HG03135 (cell line): Measurements from ENCODE around the gene MACF1.
A peak's percentile ranks its signal among the peaks of the same experiment; 100 is the strongest.

Source experiments
- ATAC-seq: cut with Tn5 transposase; IDR thresholded peaks from one replicate; pipeline ENCODE4 v1.9.1; 2021; ENCODE audit warnings: mild to moderate bottlenecking, moderate library complexity; ENCODE audit not compliant: unreplicated experiment

The MACF1 gene

GRCh38 chr1:39213511-39214002 lies 9.1 kb downstream of the MACF1 start:
- ATAC-seq = no peak

- ATAC-seq = no peak
Observed at GRCh38 chr1:39214021-39214713, 9.7 kb downstream of the MACF1 start.

GRCh38 chr1:39214714-39214997 lies 10.2 kb downstream of the MACF1 start:
- ATAC-seq = peak; percentile 5

DNA sequence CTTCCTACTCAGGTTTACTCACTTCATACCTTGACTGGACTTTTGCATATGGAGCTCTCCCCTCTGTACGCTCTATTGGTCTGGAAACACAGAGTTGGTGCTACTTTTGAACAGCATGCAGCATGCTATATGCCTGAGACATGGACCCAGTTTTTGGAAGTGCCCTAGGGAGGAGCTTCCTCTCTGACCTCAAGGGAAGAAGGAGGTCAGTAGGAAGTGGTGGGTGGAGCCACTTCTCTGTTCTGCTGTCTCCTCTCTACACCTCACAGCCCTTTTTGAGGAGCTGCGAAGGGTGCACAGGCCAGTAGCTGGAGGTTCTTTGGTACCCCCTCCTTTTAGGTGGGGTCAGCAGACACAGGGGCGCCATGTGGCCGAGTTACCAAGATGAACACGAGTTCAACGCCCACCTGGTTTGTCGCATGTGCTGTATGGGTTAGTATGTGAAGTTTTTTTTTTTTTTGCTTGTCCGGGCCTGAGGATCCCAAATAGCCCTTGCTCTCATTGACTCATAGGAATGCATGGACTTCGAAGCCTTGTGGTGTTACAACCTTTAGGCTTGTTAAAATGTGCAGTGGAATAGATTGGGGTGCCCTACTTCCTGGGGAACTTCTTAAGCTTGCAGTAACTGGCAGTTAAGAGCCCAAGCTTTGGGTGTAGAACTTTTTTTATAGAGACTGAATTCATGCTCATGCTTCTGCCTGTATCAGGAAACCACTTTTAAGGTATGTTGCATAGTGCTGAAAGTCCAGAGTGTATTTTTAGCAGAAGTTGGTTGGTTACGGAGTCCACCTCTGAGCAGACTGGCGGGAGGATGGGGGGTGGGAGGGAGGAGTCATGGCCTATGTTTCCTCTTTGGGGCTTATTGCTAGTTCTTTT lies 10.7 kb downstream of the MACF1 start:
- peak; percentile 67 for ATAC-seq

DNA sequence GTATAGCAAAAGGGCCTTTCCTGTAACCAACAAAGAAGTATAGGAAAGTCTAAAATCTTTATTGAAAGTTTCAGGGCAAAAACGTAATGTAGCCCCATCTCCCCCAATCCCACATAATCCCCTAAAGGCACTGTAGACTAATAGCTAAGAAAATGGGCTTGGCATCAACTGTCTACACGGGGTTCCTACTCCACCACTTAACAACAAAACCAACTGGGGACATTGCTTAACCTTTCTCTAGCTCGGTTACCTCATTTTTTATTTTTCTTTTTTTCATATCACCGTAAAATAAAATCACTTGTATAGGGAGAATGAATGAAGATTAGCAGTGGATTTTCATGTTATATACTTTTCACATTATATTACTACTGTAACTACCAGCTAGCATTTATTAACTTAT lies 12.3 kb downstream of the MACF1 start:
- ATAC-seq = no peak

DNA sequence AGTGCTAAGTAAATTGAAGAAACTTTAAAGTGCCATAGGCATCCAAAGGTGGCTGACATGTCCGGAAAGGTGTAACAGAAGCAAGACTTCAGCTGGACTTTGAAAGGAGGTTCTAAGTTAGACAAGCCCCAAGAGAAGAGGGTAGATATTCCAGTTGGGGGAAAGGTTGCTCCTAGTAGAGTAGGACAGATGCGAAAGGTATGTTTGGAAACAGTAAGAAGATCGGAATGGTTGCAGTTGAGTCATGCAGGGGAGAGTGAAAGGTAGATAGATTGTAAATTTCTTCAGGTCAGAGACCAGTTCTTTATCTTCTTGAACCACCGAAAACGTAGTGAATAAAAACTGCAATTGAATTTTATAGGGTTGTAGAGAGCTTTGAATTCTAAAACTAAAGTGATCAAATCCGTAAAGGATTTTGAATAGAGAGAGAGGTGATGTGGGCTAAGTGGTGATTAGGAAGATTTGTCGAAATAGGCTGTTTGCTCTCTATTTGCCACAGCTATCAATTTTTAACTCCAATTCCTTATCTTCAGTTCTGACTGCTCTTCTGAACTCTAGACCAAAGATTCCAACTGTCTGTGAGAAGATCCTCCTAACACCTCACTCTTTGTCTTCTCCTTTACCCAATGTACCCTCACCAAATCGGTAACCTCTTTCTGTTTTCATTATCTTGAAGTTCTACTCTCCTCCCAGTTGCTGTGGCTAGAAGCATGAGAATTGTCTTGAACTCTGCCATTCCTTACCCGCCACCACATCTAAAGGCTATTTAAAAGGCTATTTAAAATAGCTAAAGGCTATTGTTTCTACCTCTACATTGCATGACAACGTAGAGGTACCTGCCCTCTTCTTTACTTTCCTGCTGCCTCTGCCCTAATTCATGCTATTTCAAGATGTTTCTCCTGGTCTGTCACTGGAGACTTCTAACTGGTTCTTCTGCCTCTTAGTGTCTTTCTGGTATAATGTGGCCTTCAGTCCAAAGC lies 16.7 kb downstream of the MACF1 start:
- no peak for ATAC-seq

- no peak for ATAC-seq
Observed at GRCh38 chr1:39224295-39224829, 19.9 kb downstream of the MACF1 start.

DNA sequence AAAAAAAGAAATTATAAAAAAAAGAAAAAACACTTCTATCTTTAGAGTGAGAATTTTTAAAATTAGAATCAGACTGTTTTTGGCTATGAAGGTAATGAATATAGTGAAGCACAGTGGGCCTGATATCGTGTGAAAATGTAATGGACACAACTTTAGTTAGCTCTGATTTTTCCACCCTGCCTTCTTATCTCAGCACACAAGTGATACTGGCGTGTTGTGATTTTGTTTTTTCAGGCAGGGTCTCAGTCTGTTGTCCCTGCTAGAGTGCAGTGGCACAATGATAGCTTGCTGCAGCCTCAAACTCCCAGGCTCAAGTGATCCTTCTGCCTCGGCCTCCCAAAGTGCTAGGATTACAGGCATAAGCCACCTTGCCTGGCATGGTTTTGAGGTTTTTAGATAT lies 22.3 kb downstream of the MACF1 start:
- ATAC-seq = no peak

GRCh38 chr1:39228252-39228651 lies 23.8 kb downstream of the MACF1 start:
- ATAC-seq = no peak

GRCh38 chr1:39229504-39229903 lies 25.0 kb downstream of the MACF1 start:
- ATAC-seq = no peak

DNA sequence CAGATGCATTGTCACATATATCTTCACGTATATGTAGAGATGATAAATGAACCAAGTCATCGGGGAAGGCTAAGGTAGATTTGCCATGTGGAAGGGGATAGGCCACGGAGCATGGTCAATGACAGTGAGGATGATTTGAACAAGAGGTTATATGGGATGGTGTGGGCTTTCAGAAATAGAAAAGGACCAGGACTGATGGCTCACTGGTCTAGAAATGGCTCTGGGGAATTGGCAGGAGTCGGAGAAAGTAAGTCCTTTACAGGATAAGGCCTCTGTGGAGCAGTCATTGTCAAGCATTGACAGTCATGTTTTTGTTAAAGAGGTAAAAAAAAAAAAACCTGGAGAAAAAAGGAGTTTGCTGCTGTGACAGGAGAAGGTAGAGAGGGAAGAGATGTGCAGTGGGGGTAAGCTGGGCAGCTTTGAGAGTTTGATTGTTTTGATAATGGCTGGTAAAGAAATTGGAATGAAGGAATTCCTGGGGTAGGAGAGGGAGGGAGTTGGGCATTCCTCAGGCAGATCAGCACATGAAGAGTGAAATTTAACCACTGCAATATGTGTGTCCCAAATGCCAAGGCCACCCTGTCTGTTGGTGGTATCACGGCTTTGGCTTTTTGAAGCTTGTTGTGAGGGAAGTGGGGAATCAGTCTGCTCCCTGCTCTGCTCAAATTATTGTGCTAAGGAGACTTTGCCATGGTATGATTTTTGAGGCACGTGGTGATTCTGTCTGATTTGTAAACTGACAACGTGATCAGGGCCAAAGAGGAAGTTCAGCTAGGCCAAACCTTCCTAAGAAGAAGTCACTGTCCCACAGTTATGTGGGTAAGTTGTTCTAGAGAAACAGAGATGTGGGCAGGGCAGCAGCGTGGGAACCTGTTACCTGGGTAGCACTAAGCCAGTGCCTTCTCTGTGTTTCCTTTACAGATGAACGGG lies 26.0 kb downstream of the MACF1 start:
- peak; percentile 88 for ATAC-seq

DNA sequence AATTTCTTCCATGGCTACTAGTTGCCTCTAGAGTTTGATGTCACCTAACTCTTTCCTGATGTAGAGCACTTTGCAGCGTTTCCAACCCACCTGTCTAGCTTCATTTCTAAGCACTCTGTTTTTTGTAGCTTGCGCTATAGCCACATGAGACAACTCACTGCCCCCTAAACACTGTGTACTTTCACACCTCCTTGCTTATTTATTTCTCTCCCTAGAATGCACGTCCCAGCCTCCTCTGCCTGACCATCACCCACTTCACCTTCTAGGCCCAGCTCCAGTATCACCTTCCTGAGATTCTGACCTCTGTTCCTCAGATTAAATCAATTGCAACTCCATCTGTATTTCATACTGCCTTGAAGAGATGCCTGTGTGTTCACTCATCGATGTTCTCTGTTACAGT lies 32.5 kb downstream of the MACF1 start:
- no peak for ATAC-seq

- ATAC-seq = no peak
Observed at GRCh38 chr1:39238476-39238875, 34.0 kb downstream of the MACF1 start.

DNA sequence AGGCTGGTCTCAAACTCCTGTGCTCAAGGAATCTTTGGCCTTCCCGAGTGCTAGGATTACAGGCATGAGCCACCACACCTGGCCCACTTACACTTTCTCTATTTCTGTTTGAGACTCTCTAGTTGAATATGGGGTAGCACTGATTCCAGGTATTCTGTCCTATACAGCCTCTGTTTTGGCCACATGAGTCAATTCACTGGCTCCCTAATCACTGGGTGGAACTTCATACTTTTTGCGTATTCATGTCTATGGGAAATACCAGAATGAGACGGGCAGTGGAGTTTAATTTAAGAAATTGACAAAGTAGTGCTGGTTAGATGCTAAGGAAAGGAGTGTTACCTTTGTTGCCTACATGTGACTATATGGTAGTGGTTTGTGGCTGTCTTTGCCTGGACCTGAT lies 35.5 kb downstream of the MACF1 start:
- no peak for ATAC-seq

GRCh38 chr1:39243302-39243701 lies 38.8 kb downstream of the MACF1 start:
- no peak for ATAC-seq

GRCh38 chr1:39250460-39251240 lies 46.2 kb downstream of the MACF1 start:
- ATAC-seq = no peak

DNA sequence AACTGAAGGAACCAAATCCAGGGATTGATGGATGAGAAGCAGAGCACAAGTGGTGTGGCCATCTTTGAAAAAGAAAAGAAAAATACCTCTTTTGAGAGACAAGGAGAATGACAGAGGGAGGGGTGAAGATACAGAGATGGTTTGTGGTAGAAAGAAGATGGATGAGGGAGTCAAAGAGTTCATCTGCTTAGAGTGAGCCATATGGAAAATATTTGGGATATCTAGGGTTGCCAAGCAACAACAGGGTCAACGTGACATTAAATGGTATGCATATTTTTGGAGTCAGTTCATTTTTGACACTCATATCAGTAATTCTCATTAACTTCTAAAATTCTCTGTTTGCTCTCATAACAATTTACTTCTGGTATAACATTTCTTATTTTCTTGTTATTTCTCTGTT lies 50.7 kb downstream of the MACF1 start:
- ATAC-seq = no peak

DNA sequence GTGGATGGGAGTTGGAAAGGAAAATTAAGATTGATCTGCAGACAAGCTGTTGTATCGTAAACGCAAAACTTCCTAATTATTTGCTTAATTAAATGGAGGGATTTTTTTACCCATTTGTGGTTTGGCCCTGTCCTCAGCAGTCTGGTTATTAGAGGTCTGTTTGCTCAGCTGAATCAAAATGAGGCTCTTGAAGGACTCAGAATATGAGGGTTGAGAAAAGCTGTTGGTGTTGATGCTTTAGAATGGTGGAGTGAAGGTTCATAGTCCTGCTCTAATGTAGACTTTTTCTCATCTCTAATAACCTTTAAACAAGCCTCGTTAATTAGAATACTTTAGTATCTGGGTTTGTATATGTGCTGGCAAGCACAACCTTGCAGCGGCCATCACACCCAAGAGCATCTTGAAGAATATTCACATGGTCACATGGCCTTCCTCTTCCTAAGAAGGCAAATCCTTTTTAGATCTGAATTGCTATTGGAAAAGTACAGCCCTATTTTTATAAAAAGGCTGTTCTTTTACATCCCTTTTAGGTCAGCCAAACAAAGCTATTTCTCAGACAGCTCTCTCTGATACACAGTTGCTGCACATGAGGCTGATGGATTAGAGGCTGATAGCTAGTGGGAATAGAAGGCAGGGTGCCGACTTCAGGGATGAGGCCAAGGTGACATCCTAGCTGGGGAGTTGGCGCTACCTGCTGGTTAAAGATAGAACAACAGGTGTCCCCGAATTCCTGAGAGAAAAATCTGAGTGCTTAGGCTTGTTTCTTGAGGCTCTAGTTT lies 53.8 kb downstream of the MACF1 start:
- no peak for ATAC-seq
